ENCODE measurements around the gene CLEC18B.
"Not testable (repeated sequence)": the region's sequence is repeated elsewhere in the genome, so short reads cannot be mapped to it uniquely, and the experiment has no call there.

CLEC18B gene

GRCh38 chr16:74446866-74447265 is 25.6 kb upstream of the CLEC18B start:
- DNase-seq (ENCODE audit: low read depth in 1 of 2, low spot score in 1 of 2) = no peak

GRCh38 chr16:74443624-74444346 is 22.5 kb upstream of the CLEC18B start:
- not testable (repeated sequence) for DNase-seq (ENCODE audit: low read depth in 1 of 2, low spot score in 1 of 2)

DNA sequence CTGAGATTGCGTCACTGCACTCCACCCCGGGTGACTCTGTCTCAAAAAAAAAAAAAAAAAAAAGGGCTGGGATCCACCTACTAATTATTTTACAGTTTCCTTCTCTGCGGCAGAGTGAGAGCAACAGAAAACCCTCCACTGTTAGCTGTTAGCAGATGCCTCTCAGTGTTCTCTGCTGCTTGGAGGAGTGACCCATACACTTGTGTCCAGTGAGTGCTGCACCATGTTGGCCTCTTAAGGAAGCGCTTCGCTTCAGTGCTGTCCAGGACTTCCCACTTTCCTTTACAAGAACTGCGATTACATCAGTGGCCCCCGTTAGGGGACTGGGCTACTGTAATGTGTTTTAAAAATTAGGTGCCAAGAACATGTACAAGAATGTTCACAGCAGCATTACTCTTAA is 18.4 kb upstream of the CLEC18B start:
- no peak for DNase-seq (ENCODE audit: low read depth in 1 of 2, low spot score in 1 of 2)

DNA sequence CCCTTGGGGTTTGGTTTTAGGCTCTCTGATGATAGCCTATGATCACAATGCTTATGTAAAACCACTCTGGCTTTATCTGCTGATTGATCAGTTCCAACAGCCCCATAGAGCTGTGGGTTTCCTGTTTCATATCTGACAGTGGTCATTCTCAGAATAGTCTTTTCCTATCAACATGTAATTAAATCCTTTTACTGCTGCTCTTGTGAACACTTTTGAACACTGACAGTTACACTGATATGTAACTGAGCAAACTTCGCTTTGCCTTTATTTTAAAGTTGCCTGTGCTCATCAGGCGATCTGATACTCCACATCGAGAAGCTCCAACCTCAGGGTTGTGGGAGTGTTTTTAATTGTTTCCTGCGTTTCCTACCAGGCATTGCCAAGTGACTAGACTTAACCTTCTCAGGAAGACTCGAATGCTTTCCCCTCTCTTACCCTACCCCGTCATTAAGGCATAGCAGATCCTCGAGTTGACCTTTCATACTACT is 17.3 kb upstream of the CLEC18B start:
- DNase-seq (ENCODE audit: low read depth in 1 of 2, low spot score in 1 of 2) = no peak

DNA sequence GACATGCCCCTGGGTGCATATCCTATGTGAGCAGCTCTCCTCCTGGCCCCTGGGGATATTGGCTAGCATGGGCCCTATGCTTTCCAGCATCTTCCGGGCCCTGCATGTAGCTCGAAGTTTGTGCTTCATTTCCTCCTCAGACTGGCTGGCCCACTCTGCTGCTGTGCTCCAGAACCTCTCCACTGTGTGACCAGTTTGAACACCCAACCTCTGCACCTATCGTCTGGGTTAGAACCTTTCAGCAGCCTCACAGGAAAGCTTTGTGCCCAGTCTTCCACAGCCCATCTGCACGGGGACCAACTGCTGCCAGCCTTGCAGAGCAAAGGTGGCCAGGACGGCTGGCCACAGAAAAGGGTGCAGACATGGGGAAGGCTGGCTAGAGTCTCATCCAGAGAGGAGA is 10.2 kb upstream of the CLEC18B start:
- no peak for DNase-seq (ENCODE audit: low read depth in 1 of 2, low spot score in 1 of 2)

GRCh38 chr16:74430036-74430712 is 8.9 kb upstream of the CLEC18B start:
- peak; percentile 15 to 16 for DNase-seq (ENCODE audit: low read depth in 1 of 2, low spot score in 1 of 2)

DNA sequence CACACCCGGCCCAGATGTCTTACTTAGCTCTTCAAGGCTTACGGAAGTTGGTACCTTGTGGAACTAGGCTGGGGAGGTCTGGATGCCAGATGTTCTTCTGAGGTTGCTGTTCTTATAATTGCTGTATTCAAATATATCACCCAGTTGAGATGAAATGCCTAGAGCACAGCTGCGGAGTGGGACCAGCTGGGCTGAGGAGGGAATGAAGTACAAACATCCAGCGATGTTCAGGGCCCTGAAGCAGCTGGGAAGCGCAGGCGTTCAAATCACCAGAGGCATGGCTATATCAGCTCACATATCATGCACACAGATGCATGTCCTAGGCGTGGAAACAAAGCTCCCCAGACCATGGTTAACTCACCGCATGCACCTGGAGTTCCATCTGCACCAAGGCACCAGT is 7.2 kb upstream of the CLEC18B start:
- not testable (repeated sequence) for DNase-seq (ENCODE audit: low read depth in 1 of 2, low spot score in 1 of 2)

DNA sequence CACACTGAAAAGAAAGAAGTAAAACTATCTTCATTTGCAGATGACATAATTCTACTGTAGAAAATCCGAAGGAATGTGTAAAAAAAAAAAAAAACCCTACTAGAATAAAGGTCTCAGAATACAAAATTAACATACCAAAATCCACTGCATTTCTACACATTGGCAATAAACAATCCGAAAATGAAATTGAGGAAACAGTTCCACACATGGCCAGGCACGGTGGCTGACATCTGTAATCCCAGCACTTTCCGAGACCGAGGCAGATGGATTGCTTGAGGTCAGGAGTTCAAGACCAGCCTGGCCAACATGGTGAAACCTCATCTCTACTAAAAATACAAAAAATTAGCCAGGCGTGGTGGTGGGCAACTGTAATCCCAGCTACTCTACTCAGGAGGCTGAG is 4.5 kb upstream of the CLEC18B start:
- DNase-seq (ENCODE audit: low read depth in 1 of 2, low spot score in 1 of 2) = not testable (repeated sequence)

GRCh38 chr16:74423721-74424120 is 2.4 kb upstream of the CLEC18B start:
- DNase-seq (ENCODE audit: low read depth in 1 of 2, low spot score in 1 of 2) = not testable (repeated sequence)

- DNase-seq (ENCODE audit: low read depth in 1 of 2, low spot score in 1 of 2) = not testable (repeated sequence)
Measured at GRCh38 chr16:74422086-74422485, 808 bp upstream of the CLEC18B start.

DNA sequence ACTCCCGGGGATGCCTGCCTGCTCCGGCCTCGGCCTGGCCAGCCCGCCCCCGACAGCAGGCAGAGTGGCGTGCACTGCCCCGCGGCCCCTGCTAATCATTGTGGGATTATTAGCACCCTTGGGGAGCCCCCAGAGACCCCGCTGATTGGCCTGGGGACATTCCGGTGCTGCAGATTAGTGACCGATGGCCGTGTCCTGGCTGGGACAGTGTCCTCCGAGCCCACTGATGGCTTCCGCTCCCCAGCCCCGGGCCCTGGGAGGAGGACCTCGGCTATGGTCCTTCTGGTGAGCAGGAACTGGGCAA is 156 bp upstream of the CLEC18B start:
- not testable (repeated sequence) for DNase-seq (ENCODE audit: low read depth in 1 of 2, low spot score in 1 of 2)

DNA sequence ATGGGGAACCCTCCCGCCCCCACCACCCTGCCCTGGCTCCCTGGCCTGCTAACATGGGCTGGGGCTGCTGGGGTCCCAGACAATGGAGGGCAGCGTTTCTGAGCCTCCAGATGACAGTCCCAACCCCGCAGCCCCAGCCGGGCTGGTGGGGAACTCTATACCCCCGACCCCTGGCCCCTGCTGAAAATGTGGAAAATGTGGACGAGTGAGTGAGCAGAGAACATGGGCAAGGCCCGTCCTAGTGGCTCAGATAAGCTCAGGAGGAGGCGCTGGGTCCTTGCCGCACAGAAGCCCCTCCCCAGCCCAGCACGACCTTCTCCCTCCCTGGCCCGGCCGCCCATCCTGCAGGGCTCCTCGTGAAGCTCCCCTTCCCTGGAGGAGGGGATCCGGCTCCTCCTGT is 1.5 kb downstream of the CLEC18B start:
- not testable (repeated sequence) for DNase-seq (ENCODE audit: low read depth in 1 of 2, low spot score in 1 of 2)

DNA sequence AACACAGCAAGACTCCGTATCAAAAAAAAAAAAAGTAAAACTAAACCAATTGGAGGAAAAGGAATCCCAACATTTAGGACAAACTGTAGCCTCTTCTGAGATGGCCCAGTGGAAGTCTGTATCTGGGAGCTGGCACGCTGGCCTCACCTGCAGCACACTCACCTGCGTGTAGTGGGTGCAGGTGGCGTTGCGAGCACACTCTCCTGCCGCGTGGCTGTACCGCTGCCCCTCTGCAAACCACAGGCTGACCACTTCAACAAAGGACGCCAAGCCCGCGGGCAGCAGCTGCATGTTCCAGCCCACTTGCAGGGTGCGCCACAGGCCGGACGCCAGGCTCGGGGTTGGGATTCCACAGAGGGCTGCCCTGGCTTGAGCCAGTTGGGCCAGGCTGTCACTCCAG is 3.4 kb downstream of the CLEC18B start:
- DNase-seq (ENCODE audit: low read depth in 1 of 2, low spot score in 1 of 2) = not testable (repeated sequence)

DNA sequence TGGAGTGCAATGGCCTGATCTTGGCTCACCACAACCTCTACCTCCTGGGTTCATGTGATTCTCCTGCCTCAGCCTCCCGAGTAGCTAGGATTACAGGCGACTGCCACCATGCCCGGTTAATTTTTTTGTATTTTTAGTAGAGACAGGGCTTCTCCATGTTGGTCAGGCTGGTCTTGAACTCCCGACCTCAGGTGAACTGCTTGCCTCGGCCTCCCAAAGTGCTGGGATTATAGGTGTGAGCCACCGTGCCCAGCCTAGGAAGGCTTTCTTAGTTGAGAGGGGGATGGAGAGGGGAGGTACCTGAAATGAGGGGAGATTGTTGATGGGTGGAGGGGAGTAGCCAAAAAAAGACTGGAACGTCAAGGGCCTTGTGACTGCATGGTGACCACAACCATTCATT is 7.4 kb downstream of the CLEC18B start:
- DNase-seq (ENCODE audit: low read depth in 1 of 2, low spot score in 1 of 2) = not testable (repeated sequence)

DNA sequence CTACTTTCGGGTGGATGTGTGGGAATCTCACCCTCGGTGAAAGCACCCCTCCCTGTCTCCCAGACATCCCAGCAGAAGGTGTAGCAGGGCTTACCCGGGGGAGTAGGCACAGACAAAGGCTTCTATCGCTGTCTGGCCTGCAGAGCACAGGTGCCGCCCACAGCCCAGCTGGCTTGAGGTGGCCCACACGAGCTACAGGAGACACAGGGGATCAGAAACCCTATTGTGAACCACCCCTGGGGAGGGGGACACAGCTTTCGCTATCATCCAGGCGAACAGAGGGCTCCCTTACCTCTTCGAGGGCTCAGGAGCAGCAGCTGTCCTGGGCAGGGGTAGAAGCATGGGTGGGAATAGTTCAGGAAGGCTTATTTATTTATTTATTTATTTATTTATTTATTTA is 7.8 kb downstream of the CLEC18B start:
- DNase-seq (ENCODE audit: low read depth in 1 of 2, low spot score in 1 of 2) = not testable (repeated sequence)

DNA sequence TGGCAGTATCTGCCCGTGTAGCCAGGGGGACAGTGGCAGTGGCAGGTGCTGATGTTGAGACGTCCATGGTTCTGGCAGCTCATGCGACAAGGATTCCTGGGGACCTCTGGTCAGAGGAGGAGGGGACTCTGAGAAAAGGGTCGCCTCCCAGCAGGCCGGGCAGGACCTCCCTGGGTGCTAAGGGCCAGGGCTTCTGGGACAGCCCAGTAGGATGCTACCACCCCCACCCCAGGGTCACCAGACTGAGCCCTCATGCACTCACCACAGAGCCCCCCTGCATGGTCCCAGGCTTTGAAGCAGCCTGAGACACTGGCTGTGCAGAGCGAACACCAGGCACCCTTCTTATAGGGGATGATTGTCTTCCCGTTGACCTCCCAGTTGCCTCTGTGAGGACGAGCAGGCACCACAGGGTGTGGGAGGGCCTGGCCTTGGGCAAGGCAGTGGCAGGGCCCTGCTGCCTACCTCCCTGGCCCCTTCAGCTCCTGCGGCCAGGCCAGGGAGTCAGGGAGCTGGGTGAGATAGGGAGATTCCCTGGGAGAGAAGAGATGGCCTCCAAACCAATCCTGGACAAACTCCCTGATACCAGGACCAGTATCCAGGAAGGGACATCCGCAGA is 8.4 kb downstream of the CLEC18B start:
- not testable (repeated sequence) for DNase-seq (ENCODE audit: low read depth in 1 of 2, low spot score in 1 of 2)

- not testable (repeated sequence) for DNase-seq (ENCODE audit: low read depth in 1 of 2, low spot score in 1 of 2)
Measured at GRCh38 chr16:74412138-74412774, 9.0 kb downstream of the CLEC18B start.

GRCh38 chr16:74410981-74411380 is 10.3 kb downstream of the CLEC18B start:
- DNase-seq (ENCODE audit: low read depth in 1 of 2, low spot score in 1 of 2) = not testable (repeated sequence)

- DNase-seq (ENCODE audit: low read depth in 1 of 2, low spot score in 1 of 2) = not testable (repeated sequence)
Measured at GRCh38 chr16:74410057-74410957, 11.0 kb downstream of the CLEC18B start.

DNA sequence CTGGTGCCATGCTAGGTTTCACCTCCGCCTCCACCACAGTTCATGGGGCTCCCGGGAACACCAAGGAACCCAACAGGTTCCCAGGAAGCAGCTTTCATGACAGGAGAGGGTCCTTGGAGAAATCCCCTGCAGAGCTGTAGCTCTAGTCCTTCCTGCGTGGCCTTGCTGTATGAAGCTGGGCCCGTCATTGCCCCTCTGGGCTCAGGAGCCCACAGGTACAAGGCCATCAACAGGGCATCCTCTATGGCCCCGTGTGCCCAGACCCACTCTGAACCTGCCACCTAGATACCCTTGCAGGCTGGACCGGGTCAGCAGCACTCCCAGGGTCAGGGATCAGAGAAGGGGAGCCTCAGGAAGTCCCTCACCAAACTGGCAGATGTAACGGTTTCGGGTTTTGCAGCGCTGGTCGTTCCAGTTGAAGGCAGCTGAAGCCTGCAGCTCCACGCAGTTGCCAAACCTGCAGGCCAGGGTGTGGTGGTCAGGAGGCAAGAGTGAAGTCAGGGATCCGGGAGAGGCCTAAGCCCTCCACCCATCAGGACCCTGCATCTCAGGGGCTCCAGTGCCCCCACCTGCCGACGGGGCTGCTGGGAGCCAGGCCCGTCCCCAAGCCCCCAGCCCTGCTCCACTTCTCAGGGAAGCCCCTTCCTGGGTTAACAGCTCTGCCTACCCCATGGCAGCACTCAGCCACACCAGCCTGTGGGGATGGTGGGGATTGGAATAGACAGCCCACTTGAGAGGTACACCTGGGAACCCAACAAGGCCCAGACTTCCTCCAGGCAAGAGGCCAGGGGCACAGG is 11.9 kb downstream of the CLEC18B start:
- not testable (repeated sequence) for DNase-seq (ENCODE audit: low read depth in 1 of 2, low spot score in 1 of 2)

Measured in activated T-helper 1 cell treated with anti-CD3 and anti-CD28 coated beads, Interleukin-2, amount 50 U/mL, for 16 hours (primary cell).